Measurements from ENCODE around the gene ELMO3. TPM values are rescaled to one million over a fixed set of nuclear protein-coding genes. Genes with fewer than 3 reads are reported as not detected.

Gene ELMO3
- total and polyA plus RNA-seq, 2 of the 13 experiments (the other 11 are each of a cell fraction or from before 2014, with no cell fraction given), result 2.6 to 4.0 TPM

GRCh38 chr16:67249178-67250044, 50.5 kb downstream of the ELMO3 start (continued):
- TF ChIP-seq ZNF615 (CRISPR knock-in tag; IDR thresholded peaks at IDR 0.05; ENCODE audit: borderline replicate concordance) (no peak), ZNF282 (IDR thresholded peaks at IDR 0.05; ENCODE audit: partially characterized antibody) (no peak), FOXK1 (CRISPR knock-in tag; IDR thresholded peaks at IDR 0.05; ENCODE audit: borderline replicate concordance, low read depth) (no peak), PHF20 (CRISPR knock-in tag; IDR thresholded peaks at IDR 0.05) (no peak), ZNF781 (CRISPR knock-in tag; IDR thresholded peaks at IDR 0.05; ENCODE audit: borderline replicate concordance, not compliant biosample characterization) (peak; percentile 45), NR3C1 (CRISPR knock-in tag; IDR thresholded peaks at IDR 0.05) (no peak), TAF1 (CRISPR knock-in tag; IDR thresholded peaks at IDR 0.05) (0 out of 2 replicates have a peak, but pooled peaks have one; percentile 10), SKIL (CRISPR knock-in tag; IDR thresholded peaks at IDR 0.05; ENCODE audit: borderline replicate concordance) (no peak), ZNF703 (CRISPR knock-in tag; IDR thresholded peaks at IDR 0.05; ENCODE audit: borderline replicate concordance) (no peak), ZMYM3 (CRISPR knock-in tag; IDR thresholded peaks at IDR 0.05) (no peak), CEBPG (CRISPR knock-in tag; IDR thresholded peaks at IDR 0.05) (no peak), NR1H2 (CRISPR knock-in tag; IDR thresholded peaks at IDR 0.05; ENCODE audit: borderline replicate concordance, low read depth) (no peak), ZNF607 (CRISPR knock-in tag; IDR thresholded peaks at IDR 0.05; ENCODE audit: borderline replicate concordance) (peak; percentile 27; the same call in 1 of the 2 replicates), HMGXB3 (CRISPR knock-in tag; IDR thresholded peaks at IDR 0.05; ENCODE audit: borderline replicate concordance) (no peak), MLLT10 (CRISPR knock-in tag; IDR thresholded peaks at IDR 0.05) (no peak), ZNF550 (CRISPR knock-in tag; IDR thresholded peaks at IDR 0.05; ENCODE audit: borderline replicate concordance) (no peak), ZNF337 (CRISPR knock-in tag; IDR thresholded peaks at IDR 0.05; ENCODE audit: borderline replicate concordance, low read depth) (no peak), ZNF75D (CRISPR knock-in tag; IDR thresholded peaks at IDR 0.05; ENCODE audit: borderline replicate concordance) (no peak), MIER2 (CRISPR knock-in tag; IDR thresholded peaks at IDR 0.05) (no peak)
- TF ChIP-seq, protein P1, sequence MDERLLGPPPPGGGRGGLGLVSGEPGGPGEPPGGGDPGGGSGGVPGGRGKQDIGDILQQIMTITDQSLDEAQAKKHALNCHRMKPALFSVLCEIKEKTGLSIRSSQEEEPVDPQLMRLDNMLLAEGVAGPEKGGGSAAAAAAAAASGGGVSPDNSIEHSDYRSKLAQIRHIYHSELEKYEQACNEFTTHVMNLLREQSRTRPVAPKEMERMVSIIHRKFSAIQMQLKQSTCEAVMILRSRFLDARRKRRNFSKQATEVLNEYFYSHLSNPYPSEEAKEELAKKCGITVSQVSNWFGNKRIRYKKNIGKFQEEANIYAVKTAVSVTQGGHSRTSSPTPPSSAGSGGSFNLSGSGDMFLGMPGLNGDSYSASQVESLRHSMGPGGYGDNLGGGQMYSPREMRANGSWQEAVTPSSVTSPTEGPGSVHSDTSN (CRISPR knock-in tag; IDR thresholded peaks at IDR 0.05), result no peak
- TF ChIP-seq, protein P2, sequence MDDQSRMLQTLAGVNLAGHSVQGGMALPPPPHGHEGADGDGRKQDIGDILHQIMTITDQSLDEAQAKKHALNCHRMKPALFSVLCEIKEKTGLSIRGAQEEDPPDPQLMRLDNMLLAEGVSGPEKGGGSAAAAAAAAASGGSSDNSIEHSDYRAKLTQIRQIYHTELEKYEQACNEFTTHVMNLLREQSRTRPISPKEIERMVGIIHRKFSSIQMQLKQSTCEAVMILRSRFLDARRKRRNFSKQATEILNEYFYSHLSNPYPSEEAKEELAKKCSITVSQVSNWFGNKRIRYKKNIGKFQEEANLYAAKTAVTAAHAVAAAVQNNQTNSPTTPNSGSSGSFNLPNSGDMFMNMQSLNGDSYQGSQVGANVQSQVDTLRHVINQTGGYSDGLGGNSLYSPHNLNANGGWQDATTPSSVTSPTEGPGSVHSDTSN (CRISPR knock-in tag; IDR thresholded peaks at IDR 0.05; ENCODE audit: borderline replicate concordance), result no peak

All from HepG2 (cell line).